HEK293 (cell line): ENCODE data around the gene PLIN4.

Experiments used
- IKZF3 ChIP-seq: fragments of 450-650 bp; IDR thresholded peaks from 2 replicates; pipeline ENCODE4 v1.5.0; 2018; ENCODE audit warnings: missing biosample characterization, mild to moderate bottlenecking, missing genetic modification characterization, moderate library complexity
- KLF16 ChIP-seq: fragments of 450-650 bp; formaldehyde crosslinking; IDR thresholded peaks from 2 replicates; pipeline ENCODE4 v1.5.1; 2017; ENCODE audit warnings: missing biosample characterization, missing genetic modification characterization
- OSR2 ChIP-seq: fragments of 450-650 bp; formaldehyde crosslinking; IDR thresholded peaks from 2 replicates; pipeline ENCODE4 v1.5.1; 2016; ENCODE audit warnings: missing biosample characterization, missing genetic modification characterization
- SP2 ChIP-seq: fragments of 450-650 bp; formaldehyde crosslinking; IDR thresholded peaks from 2 replicates; pipeline ENCODE4 v1.5.1; 2016; ENCODE audit warnings: missing biosample characterization, missing genetic modification characterization
- ZBTB17 ChIP-seq: fragments of 450-650 bp; formaldehyde crosslinking; IDR thresholded peaks from 2 replicates; pipeline ENCODE4 v1.5.1; 2016; ENCODE audit warnings: missing biosample characterization, missing genetic modification characterization
- ZBTB20 ChIP-seq: fragments of 450-650 bp; formaldehyde crosslinking; IDR thresholded peaks from 2 replicates; pipeline ENCODE4 v1.5.1; 2016; ENCODE audit warnings: missing biosample characterization, missing genetic modification characterization
- ZBTB48 ChIP-seq: fragments of 450-650 bp; formaldehyde crosslinking; IDR thresholded peaks from 2 replicates; pipeline ENCODE4 v1.5.1; 2016; ENCODE audit warnings: missing biosample characterization, missing genetic modification characterization
- ZNF169 ChIP-seq: fragments of 450-650 bp; formaldehyde crosslinking; IDR thresholded peaks from 2 replicates; pipeline ENCODE4 v1.5.1; 2016; ENCODE audit warnings: missing biosample characterization, missing genetic modification characterization
- ZNF292 ChIP-seq: fragments of 450-650 bp; formaldehyde crosslinking; IDR thresholded peaks from 2 replicates; pipeline ENCODE4 v1.5.1; 2016; ENCODE audit warnings: low read depth, missing biosample characterization, missing genetic modification characterization, borderline replicate concordance
- ZNF341 ChIP-seq: fragments of 450-650 bp; formaldehyde crosslinking; IDR thresholded peaks from 2 replicates; pipeline ENCODE4; 2016; ENCODE audit warnings: low read depth, missing biosample characterization, missing genetic modification characterization
- ZNF366 ChIP-seq: fragments of 450-650 bp; formaldehyde crosslinking; conservative IDR thresholded peaks from 2 replicates; pipeline ENCODE4 v1.5.1; 2016; ENCODE audit warnings: missing biosample characterization, missing genetic modification characterization
- ZNF529 ChIP-seq: fragments of 450-650 bp; formaldehyde crosslinking; IDR thresholded peaks from 2 replicates; pipeline ENCODE4 v1.5.1; 2017; ENCODE audit warnings: missing genetic modification characterization, missing biosample characterization; ENCODE audit not compliant: insufficient replicate concordance
- ZNF654 ChIP-seq: fragments of 450-650 bp; formaldehyde crosslinking; IDR thresholded peaks from 2 replicates; pipeline ENCODE4 v1.5.1; 2016; ENCODE audit warnings: low read depth, missing biosample characterization, missing genetic modification characterization
- ZNF76 ChIP-seq: fragments of 450-650 bp; formaldehyde crosslinking; IDR thresholded peaks from 2 replicates; pipeline ENCODE4; 2016; ENCODE audit warnings: low read depth, missing biosample characterization, missing genetic modification characterization, borderline replicate concordance
- ZNF843 ChIP-seq: fragments of 450-650 bp; formaldehyde crosslinking; IDR thresholded peaks from 2 replicates; pipeline ENCODE4 v1.5.1; 2016; ENCODE audit warnings: missing biosample characterization, missing genetic modification characterization
- TF ChIP-seq, protein P1 (sequence below): fragments of 450-650 bp; formaldehyde crosslinking; IDR thresholded peaks from 2 replicates; pipeline ENCODE4 v1.5.1; 2017; ENCODE audit warnings: missing biosample characterization, missing genetic modification characterization
- TF ChIP-seq, protein P2 (sequence below): fragments of 450-650 bp; formaldehyde crosslinking; IDR thresholded peaks from 2 replicates; pipeline ENCODE4 v1.5.1; 2017; ENCODE audit warnings: missing biosample characterization, missing genetic modification characterization
- TF ChIP-seq, protein P3 (sequence below): fragments of 450-650 bp; formaldehyde crosslinking; conservative IDR thresholded peaks from 2 replicates; pipeline ENCODE4 v1.5.1; 2016; ENCODE audit warnings: low read depth, missing biosample characterization, missing genetic modification characterization
- TF ChIP-seq, protein P4 (sequence below): fragments of 450-650 bp; formaldehyde crosslinking; IDR thresholded peaks from 2 replicates; pipeline ENCODE4 v1.5.1; 2016; ENCODE audit warnings: missing biosample characterization, missing genetic modification characterization
- TF ChIP-seq, protein P5 (sequence below): fragments of 450-650 bp; formaldehyde crosslinking; IDR thresholded peaks from 2 replicates; pipeline ENCODE4 v1.5.1; 2016; ENCODE audit warnings: missing biosample characterization, missing genetic modification characterization

PLIN4 gene

DNA sequence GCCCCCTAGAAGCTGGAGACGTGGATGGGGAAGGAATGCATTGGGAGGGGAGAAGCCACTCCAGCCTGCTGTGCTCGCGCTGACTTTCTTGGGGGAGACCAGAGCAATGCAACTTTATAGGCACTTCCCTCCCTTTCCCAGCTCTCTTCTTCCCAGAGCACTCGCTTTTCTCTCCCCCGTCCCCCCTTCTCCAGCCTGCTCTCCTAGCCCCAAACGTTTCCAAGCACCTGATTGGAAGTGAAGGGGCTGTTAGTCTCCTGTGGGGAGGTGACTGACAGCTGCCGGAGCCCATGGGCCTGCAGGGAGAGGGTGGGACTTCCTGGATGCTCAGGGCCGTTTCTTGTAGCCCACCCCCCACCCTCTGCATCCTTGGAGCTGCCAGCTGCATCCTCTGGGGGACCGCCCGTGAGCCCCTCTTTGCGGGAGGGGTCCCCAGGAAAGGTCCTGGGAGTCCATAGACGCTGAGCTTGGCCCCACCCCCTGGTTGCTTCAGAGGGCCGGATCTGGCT is 43.7 kb downstream of the PLIN4 start (continued):
- TF ChIP-seq, protein P1, sequence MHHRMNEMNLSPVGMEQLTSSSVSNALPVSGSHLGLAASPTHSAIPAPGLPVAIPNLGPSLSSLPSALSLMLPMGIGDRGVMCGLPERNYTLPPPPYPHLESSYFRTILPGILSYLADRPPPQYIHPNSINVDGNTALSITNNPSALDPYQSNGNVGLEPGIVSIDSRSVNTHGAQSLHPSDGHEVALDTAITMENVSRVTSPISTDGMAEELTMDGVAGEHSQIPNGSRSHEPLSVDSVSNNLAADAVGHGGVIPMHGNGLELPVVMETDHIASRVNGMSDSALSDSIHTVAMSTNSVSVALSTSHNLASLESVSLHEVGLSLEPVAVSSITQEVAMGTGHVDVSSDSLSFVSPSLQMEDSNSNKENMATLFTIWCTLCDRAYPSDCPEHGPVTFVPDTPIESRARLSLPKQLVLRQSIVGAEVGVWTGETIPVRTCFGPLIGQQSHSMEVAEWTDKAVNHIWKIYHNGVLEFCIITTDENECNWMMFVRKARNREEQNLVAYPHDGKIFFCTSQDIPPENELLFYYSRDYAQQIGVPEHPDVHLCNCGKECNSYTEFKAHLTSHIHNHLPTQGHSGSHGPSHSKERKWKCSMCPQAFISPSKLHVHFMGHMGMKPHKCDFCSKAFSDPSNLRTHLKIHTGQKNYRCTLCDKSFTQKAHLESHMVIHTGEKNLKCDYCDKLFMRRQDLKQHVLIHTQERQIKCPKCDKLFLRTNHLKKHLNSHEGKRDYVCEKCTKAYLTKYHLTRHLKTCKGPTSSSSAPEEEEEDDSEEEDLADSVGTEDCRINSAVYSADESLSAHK (tag by site-specific recombination) = peak; percentile 44; the same call in 1 of the 2 replicates
- TF ChIP-seq ZNF366 (tag by site-specific recombination) (peak; percentile 60; the same call in 1 of the 2 replicates), ZBTB17 (tag by site-specific recombination) (peak; percentile 85), ZNF169 (tag by site-specific recombination) (no peak), IKZF3 (peak; percentile 86), SP2 (tag by site-specific recombination) (peak; percentile 92), ZBTB48 (tag by site-specific recombination) (peak; percentile 65), ZNF654 (tag by site-specific recombination) (no peak), ZNF76 (tag by site-specific recombination) (peak; percentile 62; the same call in 1 of the 2 replicates), ZNF341 (tag by site-specific recombination) (peak; percentile 96), OSR2 (tag by site-specific recombination) (no peak), KLF16 (tag by site-specific recombination) (no peak), ZBTB20 (peak; percentile 32; the same call in 1 of the 2 replicates), ZNF843 (tag by site-specific recombination) (no peak), ZNF292 (tag by site-specific recombination) (no peak), ZNF529 (tag by site-specific recombination) (no peak)
- TF ChIP-seq, protein P2, sequence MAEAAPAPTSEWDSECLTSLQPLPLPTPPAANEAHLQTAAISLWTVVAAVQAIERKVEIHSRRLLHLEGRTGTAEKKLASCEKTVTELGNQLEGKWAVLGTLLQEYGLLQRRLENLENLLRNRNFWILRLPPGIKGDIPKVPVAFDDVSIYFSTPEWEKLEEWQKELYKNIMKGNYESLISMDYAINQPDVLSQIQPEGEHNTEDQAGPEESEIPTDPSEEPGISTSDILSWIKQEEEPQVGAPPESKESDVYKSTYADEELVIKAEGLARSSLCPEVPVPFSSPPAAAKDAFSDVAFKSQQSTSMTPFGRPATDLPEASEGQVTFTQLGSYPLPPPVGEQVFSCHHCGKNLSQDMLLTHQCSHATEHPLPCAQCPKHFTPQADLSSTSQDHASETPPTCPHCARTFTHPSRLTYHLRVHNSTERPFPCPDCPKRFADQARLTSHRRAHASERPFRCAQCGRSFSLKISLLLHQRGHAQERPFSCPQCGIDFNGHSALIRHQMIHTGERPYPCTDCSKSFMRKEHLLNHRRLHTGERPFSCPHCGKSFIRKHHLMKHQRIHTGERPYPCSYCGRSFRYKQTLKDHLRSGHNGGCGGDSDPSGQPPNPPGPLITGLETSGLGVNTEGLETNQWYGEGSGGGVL (tag by site-specific recombination) = peak; percentile 87
- TF ChIP-seq, protein P3, sequence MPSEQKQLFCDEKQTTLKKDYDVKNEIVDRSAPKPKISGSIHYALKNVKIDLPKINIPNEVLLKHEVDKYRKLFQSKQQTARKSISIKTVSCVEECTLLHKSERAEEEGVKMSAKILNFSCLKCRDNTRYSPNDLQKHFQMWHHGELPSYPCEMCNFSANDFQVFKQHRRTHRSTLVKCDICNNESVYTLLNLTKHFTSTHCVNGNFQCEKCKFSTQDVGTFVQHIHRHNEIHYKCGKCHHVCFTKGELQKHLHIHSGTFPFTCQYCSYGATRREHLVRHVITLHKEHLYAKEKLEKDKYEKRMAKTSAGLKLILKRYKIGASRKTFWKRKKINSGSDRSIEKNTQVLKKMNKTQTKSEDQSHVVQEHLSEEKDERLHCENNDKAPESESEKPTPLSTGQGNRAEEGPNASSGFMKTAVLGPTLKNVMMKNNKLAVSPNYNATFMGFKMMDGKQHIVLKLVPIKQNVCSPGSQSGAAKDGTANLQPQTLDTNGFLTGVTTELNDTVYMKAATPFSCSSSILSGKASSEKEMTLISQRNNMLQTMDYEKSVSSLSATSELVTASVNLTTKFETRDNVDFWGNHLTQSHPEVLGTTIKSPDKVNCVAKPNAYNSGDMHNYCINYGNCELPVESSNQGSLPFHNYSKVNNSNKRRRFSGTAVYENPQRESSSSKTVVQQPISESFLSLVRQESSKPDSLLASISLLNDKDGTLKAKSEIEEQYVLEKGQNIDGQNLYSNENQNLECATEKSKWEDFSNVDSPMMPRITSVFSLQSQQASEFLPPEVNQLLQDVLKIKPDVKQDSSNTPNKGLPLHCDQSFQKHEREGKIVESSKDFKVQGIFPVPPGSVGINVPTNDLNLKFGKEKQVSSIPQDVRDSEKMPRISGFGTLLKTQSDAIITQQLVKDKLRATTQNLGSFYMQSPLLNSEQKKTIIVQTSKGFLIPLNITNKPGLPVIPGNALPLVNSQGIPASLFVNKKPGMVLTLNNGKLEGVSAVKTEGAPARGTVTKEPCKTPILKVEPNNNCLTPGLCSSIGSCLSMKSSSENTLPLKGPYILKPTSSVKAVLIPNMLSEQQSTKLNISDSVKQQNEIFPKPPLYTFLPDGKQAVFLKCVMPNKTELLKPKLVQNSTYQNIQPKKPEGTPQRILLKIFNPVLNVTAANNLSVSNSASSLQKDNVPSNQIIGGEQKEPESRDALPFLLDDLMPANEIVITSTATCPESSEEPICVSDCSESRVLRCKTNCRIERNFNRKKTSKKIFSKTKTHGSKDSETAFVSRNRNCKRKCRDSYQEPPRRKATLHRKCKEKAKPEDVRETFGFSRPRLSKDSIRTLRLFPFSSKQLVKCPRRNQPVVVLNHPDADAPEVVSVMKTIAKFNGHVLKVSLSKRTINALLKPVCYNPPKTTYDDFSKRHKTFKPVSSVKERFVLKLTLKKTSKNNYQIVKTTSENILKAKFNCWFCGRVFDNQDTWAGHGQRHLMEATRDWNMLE (tag by site-specific recombination) = no peak
- TF ChIP-seq, protein P4, sequence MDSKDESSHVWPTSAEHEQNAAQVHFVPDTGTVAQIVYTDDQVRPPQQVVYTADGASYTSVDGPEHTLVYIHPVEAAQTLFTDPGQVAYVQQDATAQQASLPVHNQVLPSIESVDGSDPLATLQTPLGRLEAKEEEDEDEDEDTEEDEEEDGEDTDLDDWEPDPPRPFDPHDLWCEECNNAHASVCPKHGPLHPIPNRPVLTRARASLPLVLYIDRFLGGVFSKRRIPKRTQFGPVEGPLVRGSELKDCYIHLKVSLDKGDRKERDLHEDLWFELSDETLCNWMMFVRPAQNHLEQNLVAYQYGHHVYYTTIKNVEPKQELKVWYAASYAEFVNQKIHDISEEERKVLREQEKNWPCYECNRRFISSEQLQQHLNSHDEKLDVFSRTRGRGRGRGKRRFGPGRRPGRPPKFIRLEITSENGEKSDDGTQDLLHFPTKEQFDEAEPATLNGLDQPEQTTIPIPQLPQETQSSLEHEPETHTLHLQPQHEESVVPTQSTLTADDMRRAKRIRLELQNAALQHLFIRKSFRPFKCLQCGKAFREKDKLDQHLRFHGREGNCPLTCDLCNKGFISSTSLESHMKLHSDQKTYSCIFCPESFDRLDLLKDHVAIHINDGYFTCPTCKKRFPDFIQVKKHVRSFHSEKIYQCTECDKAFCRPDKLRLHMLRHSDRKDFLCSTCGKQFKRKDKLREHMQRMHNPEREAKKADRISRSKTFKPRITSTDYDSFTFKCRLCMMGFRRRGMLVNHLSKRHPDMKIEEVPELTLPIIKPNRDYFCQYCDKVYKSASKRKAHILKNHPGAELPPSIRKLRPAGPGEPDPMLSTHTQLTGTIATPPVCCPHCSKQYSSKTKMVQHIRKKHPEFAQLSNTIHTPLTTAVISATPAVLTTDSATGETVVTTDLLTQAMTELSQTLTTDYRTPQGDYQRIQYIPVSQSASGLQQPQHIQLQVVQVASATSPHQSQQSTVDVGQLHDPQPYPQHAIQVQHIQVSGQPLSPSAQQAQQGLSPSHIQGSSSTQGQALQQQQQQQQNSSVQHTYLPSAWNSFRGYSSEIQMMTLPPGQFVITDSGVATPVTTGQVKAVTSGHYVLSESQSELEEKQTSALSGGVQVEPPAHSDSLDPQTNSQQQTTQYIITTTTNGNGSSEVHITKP (tag by site-specific recombination) = peak; percentile 94
- TF ChIP-seq, protein P5, sequence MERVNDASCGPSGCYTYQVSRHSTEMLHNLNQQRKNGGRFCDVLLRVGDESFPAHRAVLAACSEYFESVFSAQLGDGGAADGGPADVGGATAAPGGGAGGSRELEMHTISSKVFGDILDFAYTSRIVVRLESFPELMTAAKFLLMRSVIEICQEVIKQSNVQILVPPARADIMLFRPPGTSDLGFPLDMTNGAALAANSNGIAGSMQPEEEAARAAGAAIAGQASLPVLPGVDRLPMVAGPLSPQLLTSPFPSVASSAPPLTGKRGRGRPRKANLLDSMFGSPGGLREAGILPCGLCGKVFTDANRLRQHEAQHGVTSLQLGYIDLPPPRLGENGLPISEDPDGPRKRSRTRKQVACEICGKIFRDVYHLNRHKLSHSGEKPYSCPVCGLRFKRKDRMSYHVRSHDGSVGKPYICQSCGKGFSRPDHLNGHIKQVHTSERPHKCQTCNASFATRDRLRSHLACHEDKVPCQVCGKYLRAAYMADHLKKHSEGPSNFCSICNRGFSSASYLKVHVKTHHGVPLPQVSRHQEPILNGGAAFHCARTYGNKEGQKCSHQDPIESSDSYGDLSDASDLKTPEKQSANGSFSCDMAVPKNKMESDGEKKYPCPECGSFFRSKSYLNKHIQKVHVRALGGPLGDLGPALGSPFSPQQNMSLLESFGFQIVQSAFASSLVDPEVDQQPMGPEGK (tag by site-specific recombination) = peak; percentile 92
